HG02852 (cell line): ENCODE results near the gene SPTBN1.
"Not testable (repeated sequence)": the region's sequence is repeated elsewhere in the genome, so short reads cannot be mapped to it uniquely, and the experiment has no call there.

ENCODE experiments used
- ATAC-seq: cut with Tn5 transposase; IDR thresholded peaks from one replicate; pipeline ENCODE4 v1.9.1; 2021; ENCODE audit warnings: mild to moderate bottlenecking, moderate library complexity; ENCODE audit not compliant: unreplicated experiment

Gene SPTBN1

GRCh38 chr2:54499661-54500060 lies 43.5 kb downstream of the SPTBN1 start:
- no peak for ATAC-seq

GRCh38 chr2:54500404-54501205 lies 44.5 kb downstream of the SPTBN1 start:
- ATAC-seq, result no peak

GRCh38 chr2:54502731-54503130 lies 46.6 kb downstream of the SPTBN1 start:
- no peak for ATAC-seq

GRCh38 chr2:54503192-54503591 lies 47.1 kb downstream of the SPTBN1 start:
- no peak for ATAC-seq

- no peak for ATAC-seq
Measured at GRCh38 chr2:54503828-54504227, 47.7 kb downstream of the SPTBN1 start.

- no peak for ATAC-seq
Measured at GRCh38 chr2:54504866-54505265, 48.7 kb downstream of the SPTBN1 start.

GRCh38 chr2:54508541-54508940 lies 52.4 kb downstream of the SPTBN1 start:
- ATAC-seq, result no peak

- not testable (repeated sequence) for ATAC-seq
Measured at GRCh38 chr2:54509043-54509442, 52.9 kb downstream of the SPTBN1 start.

- ATAC-seq, result no peak
Measured at GRCh38 chr2:54510916-54511315, 54.8 kb downstream of the SPTBN1 start.

GRCh38 chr2:54512183-54512582 lies 56.1 kb downstream of the SPTBN1 start:
- no peak for ATAC-seq

GRCh38 chr2:54512663-54513362 lies 56.7 kb downstream of the SPTBN1 start:
- ATAC-seq, result no peak

GRCh38 chr2:54513363-54513715 lies 57.2 kb downstream of the SPTBN1 start:
- ATAC-seq, result no peak

- ATAC-seq, result no peak
Measured at GRCh38 chr2:54514822-54515569, 58.9 kb downstream of the SPTBN1 start.

GRCh38 chr2:54516842-54517241 lies 60.7 kb downstream of the SPTBN1 start:
- no peak for ATAC-seq

GRCh38 chr2:54518016-54518415 lies 61.9 kb downstream of the SPTBN1 start:
- not testable (repeated sequence) for ATAC-seq

GRCh38 chr2:54518430-54518829 lies 62.3 kb downstream of the SPTBN1 start:
- no peak for ATAC-seq

GRCh38 chr2:54519841-54520459 lies 63.8 kb downstream of the SPTBN1 start:
- ATAC-seq, result no peak

GRCh38 chr2:54520687-54521086 lies 64.6 kb downstream of the SPTBN1 start:
- no peak for ATAC-seq

GRCh38 chr2:54522624-54523281 lies 66.6 kb downstream of the SPTBN1 start:
- peak; percentile 80 for ATAC-seq

GRCh38 chr2:54523324-54523959 lies 67.3 kb downstream of the SPTBN1 start:
- ATAC-seq, result no peak
